Endothelial cell of umbilical vein (primary cell): ENCODE data around the gene OSBPL1A. TPM values are rescaled to one million over a fixed set of nuclear protein-coding genes. Genes with fewer than 3 reads are reported as not detected.

Source experiments
- BruUV-seq: library from RNA; stranded (reverse); fragments of 400-500 nt; replicated peaks from 2 replicates; lab custom pipeline; 2021; lab: Mats Ljungman, UMichigan
- CTCF ChIA-PET: fragments of 300-600, 350-600 bp; sonication (Branson Sonifier 250); formaldehyde crosslinking; loops from one replicate; lab custom pipeline; 2021; ENCODE audit warnings: antibody characterized with exemption, inconsistent platforms; lab: Charles Lee
- POLR2A ChIA-PET: fragments of 300-600, 350-600 bp; sonication (Branson Sonifier 250); formaldehyde crosslinking; loops from one replicate; lab custom pipeline; 2021; ENCODE audit warnings: antibody characterized with exemption, inconsistent platforms; lab: Charles Lee
- DNase-seq: peaks from one replicate; pipeline ENCODE4 v3.0.0-alpha.2; 2011; ENCODE audit warnings: low read depth, low spot score
- FAIRE-seq: peaks from 2 replicates; lab custom pipeline; 2011; peaks lifted over from hg19 to GRCh38; lab: Jason Lieb, UNC
- H2AFZ ChIP-seq: 2 replicates; pipeline ENCODE4 v1.6.0; 2012; ENCODE audit warnings: low read depth, low read length, control low read depth, inconsistent platforms
- H3K27ac ChIP-seq: 2 replicates; pipeline ENCODE4 v1.5.1; 2011; ENCODE audit warnings: low read depth, mild to moderate bottlenecking, control low read depth, low read length, moderate library complexity; ENCODE audit not compliant: insufficient read depth
- H3K27me3 ChIP-seq, 2 experiments: 2 replicates each; pipeline versions ENCODE4 v1.6.0 to v1.6.1; 2011; ENCODE audit warnings: low read length in 2 of 2, mixed read lengths in 1 of 2; ENCODE audit not compliant: control insufficient read depth in 2 of 2, insufficient read depth in 2 of 2
- H3K36me3 ChIP-seq, 2 experiments: 2 replicates in 1 of 2; 3 replicates in 1 of 2; pipeline ENCODE4 v1.5.1; 2011; ENCODE audit warnings: low read length in 2 of 2, mild to moderate bottlenecking in 1 of 2, moderate library complexity in 1 of 2; ENCODE audit not compliant: control insufficient read depth in 2 of 2, insufficient read depth in 2 of 2; ENCODE audit errors: extremely low read depth in 1 of 2
- H3K4me1 ChIP-seq: 3 replicates; pipeline ENCODE4 v1.5.1; 2011; ENCODE audit warnings: mild to moderate bottlenecking, low read length; ENCODE audit not compliant: control insufficient read depth, insufficient read depth; ENCODE audit errors: extremely low read depth
- H3K4me2 ChIP-seq: 2 replicates; pipeline ENCODE4 v1.6.1; 2011; ENCODE audit warnings: low read length, control low read depth, mixed read lengths; ENCODE audit not compliant: insufficient read depth
- H3K4me3 ChIP-seq, 3 experiments: fragments of 200-600 bp in 1 of 3; sonication (generic), shearing (Covaris generic) in 1 of 3; replicated peaks in 1 of 3; 2 replicates each; pipeline ENCODE4 v1.5.1; 2011 to 2016; ENCODE audit warnings: control low read depth in 3 of 3, low read length in 3 of 3, mild to moderate bottlenecking in 2 of 3, inconsistent platforms in 1 of 3, low read depth in 1 of 3, moderate library complexity in 1 of 3; ENCODE audit not compliant: insufficient read depth in 1 of 3
- H3K79me2 ChIP-seq: 2 replicates; pipeline ENCODE4 v1.6.0; 2012; ENCODE audit warnings: low read length, inconsistent platforms; ENCODE audit not compliant: control insufficient read depth, insufficient read depth
- H3K9ac ChIP-seq: replicated peaks from 2 replicates; pipeline ENCODE3; 2011; ENCODE audit warnings: low read length, control low read depth; ENCODE audit not compliant: insufficient read depth; ENCODE audit errors: extremely low read depth
- H3K9me1 ChIP-seq: replicated peaks from 3 replicates; pipeline ENCODE4 v1.6.0; 2011; ENCODE audit warnings: mild to moderate bottlenecking, low read length; ENCODE audit not compliant: control insufficient read depth, insufficient read depth; ENCODE audit errors: extremely low read depth
- H3K9me3 ChIP-seq: replicated peaks from 2 replicates; pipeline ENCODE4 v1.5.1; 2012; ENCODE audit warnings: low read length, inconsistent platforms; ENCODE audit not compliant: control insufficient read depth, insufficient read depth
- H4K20me1 ChIP-seq: replicated peaks from 2 replicates; pipeline ENCODE3; 2011; ENCODE audit warnings: mild to moderate bottlenecking, low read length; ENCODE audit not compliant: control insufficient read depth, insufficient read depth; ENCODE audit errors: extremely low read depth
- EZH2 ChIP-seq: IDR thresholded peaks from 2 replicates; pipeline ENCODE4 v1.6.1; 2012; ENCODE audit warnings: borderline replicate concordance, low read depth, mild to moderate bottlenecking, moderate library complexity, low read length, inconsistent platforms; ENCODE audit not compliant: severe bottlenecking
- FOS ChIP-seq: IDR thresholded peaks from 2 replicates; pipeline ENCODE4 v1.6.1; 2011; ENCODE audit warnings: mild to moderate bottlenecking, low read length, moderate library complexity, borderline replicate concordance; ENCODE audit not compliant: insufficient read depth
- GATA2 ChIP-seq: IDR thresholded peaks from 2 replicates; pipeline ENCODE4 v1.7.0; 2011; ENCODE audit warnings: low read depth, mild to moderate bottlenecking, moderate library complexity, mixed read lengths, low read length; ENCODE audit not compliant: insufficient read length, insufficient read depth
- JUN ChIP-seq: IDR thresholded peaks from 2 replicates; pipeline ENCODE4 v1.6.1; 2011; ENCODE audit warnings: borderline replicate concordance, low read depth; ENCODE audit not compliant: insufficient read length, insufficient read depth
- MYC ChIP-seq: IDR thresholded peaks from one replicate; pipeline ENCODE4 v1.6.1; 2011; ENCODE audit warnings: mild to moderate bottlenecking, low read depth, low read length
- POLR2A ChIP-seq: IDR thresholded peaks from 2 replicates; pipeline ENCODE4 v1.6.1; 2012; ENCODE audit warnings: low read depth, mild to moderate bottlenecking, control low read depth, low read length
- POLR2AphosphoS5 ChIP-seq: IDR thresholded peaks from 2 replicates; pipeline ENCODE4 v1.6.1; 2012; ENCODE audit warnings: low read depth, mild to moderate bottlenecking, control low read depth, low read length, moderate library complexity; ENCODE audit not compliant: insufficient read depth
- dilution Hi-C: fragments of 300-500 bp; cut with MboI; formaldehyde crosslinking; loops from one replicate; pipeline ENCODE4 v1.15.0; 2019; ENCODE audit warnings: low sequenced_read_pairs; ENCODE audit not compliant: extremely low pct_ligation_motif_present
- intact Hi-C: fragments of 100-400 bp; cut with micrococcal nuclease; formaldehyde crosslinking; loops from one replicate; pipeline ENCODE4 v1.10.0; 2022
- polyA plus RNA-seq, 4 experiments: library from polyadenylated mRNA; depleted of rRNA in 3 of 4; stranded (reverse) in 3 of 4; unstranded in 1 of 4; fragments of >200 nt; gene quantifications; 2 replicates each; pipeline versions ENCODE4 v1.2.1 to v1.2.3, GENCODE V29; 2011 to 2012; ENCODE audit warnings: missing spikeins in 1 of 4
- total RNA-seq: library from RNA; stranded (reverse); gene quantifications from 2 replicates; pipeline ENCODE4 v1.2.3, GENCODE V29; 2021
- TF ChIP-seq, protein P1 (sequence below), 2 donors: IDR thresholded peaks; 1 replicate in 1 of 2; 2 replicates in 1 of 2; pipeline ENCODE4 v1.5.1; 2011; ENCODE audit warnings: low read length in 2 of 2, mild to moderate bottlenecking in 2 of 2, moderate library complexity in 2 of 2, control low read depth in 1 of 2, inconsistent platforms in 1 of 2, low read depth in 1 of 2; ENCODE audit not compliant: insufficient read depth in 1 of 2; ENCODE audit errors: extremely low read depth in 1 of 2
- TF ChIP-seq, protein P2 (sequence below): IDR thresholded peaks from 2 replicates; pipeline ENCODE4 v1.6.1; 2011; ENCODE audit not compliant: insufficient read depth, insufficient read length

OSBPL1A gene
- total and polyA plus RNA-seq, 2 donors (not counting 3 experiments of a cell fraction or from before 2014, with no cell fraction given): 6.4 to 16.5 TPM

DNA sequence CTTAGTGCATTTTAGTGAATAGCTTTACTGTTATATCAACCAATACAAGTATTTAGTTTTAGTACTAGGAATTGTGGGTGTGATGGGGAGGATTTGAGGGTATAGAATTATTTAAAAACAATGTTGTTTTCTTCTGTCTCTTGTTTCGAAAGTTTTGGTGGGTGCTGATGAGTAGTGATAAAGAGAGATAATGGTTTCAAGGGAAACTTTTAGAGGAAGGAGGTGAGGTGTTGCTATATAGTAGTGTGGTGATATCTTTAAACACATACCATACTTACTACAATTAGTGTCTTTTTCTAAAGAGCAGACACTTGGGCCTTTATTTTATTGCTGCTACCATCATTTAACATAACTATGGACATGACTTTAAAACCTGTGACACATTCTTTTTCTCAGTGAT, 39.3 kb upstream of the OSBPL1A start:
- Histone ChIP-seq H4K20me1 (no peaks in the 10 kb centered on the region), H2AFZ (no peak overlapping the region), H3K9me1 (no peaks in the 10 kb centered on the region), H3K79me2 (no peaks in the 10 kb centered on the region), H3K4me2 (no peak overlapping the region), H3K36me3 (peaks cover 0 to 2% of the 10 kb centered on the region in 2 experiments), H3K9me3 (no peaks in the 10 kb centered on the region), H3K4me3 (no peak overlapping the region), H3K9ac (no peak overlapping the region), H3K4me1 (no peaks in the 10 kb centered on the region), H3K27me3 (no peaks in the 10 kb centered on the region), H3K27ac (no peak overlapping the region)
- no TSS peak for BruUV-seq
- dilution Hi-C loops: no loop called here
- DNase-seq (no peak), FAIRE-seq (no peak)
- ChIA-PET CTCF (interaction anchor here (1.2 to 1.7 kb wide), 2 partner anchors 47 to 52 kb away, joined by 3 to 6 read pairs; no protein-coding TSS in a partner anchor), POLR2A (no interaction called here)
- intact Hi-C loops: no loop called here
- TF ChIP-seq POLR2A (no peak), GATA2 (no peak), MYC (no peak), POLR2AphosphoS5 (no peak), FOS (no peak), EZH2 (no peak), JUN (no peak)
- TF ChIP-seq, protein P1, sequence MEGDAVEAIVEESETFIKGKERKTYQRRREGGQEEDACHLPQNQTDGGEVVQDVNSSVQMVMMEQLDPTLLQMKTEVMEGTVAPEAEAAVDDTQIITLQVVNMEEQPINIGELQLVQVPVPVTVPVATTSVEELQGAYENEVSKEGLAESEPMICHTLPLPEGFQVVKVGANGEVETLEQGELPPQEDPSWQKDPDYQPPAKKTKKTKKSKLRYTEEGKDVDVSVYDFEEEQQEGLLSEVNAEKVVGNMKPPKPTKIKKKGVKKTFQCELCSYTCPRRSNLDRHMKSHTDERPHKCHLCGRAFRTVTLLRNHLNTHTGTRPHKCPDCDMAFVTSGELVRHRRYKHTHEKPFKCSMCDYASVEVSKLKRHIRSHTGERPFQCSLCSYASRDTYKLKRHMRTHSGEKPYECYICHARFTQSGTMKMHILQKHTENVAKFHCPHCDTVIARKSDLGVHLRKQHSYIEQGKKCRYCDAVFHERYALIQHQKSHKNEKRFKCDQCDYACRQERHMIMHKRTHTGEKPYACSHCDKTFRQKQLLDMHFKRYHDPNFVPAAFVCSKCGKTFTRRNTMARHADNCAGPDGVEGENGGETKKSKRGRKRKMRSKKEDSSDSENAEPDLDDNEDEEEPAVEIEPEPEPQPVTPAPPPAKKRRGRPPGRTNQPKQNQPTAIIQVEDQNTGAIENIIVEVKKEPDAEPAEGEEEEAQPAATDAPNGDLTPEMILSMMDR (IDR thresholded peaks at IDR 0.05; ENCODE audit: extremely low read depth in 1 of 2, insufficient read depth in 1 of 2, low read depth in 1 of 2, low read length in 2 of 2): no peak
- TF ChIP-seq, protein P2, sequence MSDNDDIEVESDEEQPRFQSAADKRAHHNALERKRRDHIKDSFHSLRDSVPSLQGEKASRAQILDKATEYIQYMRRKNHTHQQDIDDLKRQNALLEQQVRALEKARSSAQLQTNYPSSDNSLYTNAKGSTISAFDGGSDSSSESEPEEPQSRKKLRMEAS: no peak
